ENCODE measurements around the gene HYI.
"Not testable (repeated sequence)": the region's sequence is repeated elsewhere in the genome, so short reads cannot be mapped to it uniquely, and the experiment has no call there.

Gene HYI

GRCh38 chr1:43453442-43454269 is at the start of gene HYI:
Gene HYI (minus strand): TSS chr1:43453931. CDS start chr1:43453793, 138 bp downstream.
- DNase-seq, result peak; percentile 69

DNA sequence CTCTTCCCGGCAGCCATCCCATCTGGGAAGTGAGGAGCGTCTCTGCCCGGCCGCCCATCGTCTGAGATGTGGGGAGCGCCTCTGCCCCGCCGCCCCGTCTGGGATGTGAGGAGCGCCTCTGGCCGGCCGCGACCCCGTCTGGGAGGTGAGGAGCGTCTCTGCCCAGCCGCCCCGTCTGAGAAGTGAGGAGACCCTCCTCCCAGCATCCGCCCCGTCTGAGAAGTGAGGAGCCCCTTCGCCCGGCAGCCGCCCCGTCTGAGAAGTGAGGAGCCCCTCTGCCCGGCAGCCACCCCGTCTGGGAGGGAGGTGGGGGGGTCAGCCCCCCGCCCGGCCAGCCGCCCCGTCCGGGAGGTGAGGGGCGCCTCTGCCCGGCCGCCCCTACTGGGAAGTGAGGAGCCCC is 48.1 kb upstream of the HYI start:
- DNase-seq, result not testable (repeated sequence)

GRCh38 chr1:43499898-43500297 is 46.2 kb upstream of the HYI start:
- no peak for DNase-seq

GRCh38 chr1:43495204-43495603 is 41.5 kb upstream of the HYI start:
- DNase-seq, result no peak

DNA sequence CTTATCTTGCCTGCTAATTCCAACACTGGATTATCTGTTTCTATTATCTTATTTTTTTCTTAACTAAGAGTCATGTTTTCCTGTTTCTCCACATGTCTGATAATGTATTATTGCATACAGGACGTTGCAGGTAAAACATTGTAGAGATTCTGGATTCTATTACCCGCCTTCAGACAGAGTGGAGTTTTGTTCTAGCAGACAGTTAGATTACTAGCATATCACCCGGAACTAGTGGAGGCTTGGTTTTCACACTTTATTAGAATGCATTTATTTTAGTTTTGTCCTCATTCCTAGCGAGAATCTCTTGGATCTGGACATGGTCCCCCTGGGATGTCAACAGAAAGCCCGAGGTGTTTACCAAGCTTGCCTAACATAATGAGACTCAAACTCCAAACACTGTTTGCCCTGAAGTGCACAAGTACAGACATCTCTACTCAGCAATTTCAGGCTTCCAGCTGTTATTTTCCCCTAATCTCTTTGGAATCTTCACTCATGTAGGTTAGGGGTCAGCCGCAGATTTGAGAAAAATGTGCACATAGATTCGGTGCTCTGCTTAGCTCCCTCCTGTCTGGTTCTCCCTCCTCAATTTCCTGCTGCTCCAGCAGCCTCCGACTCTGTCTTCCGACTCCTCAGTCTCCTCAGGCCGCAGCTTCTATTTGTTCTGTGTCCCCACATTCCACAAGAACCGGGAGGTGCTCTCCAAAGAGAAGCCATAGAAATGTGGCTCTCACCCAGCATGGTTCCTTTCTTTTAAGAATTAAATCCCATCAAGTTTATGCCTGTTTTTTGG is 40.1 kb upstream of the HYI start:
- no peak for DNase-seq

- no peak for DNase-seq
These were observed 39.1 kb upstream of the HYI start for GRCh38 chr1:43492826-43493225.

- DNase-seq, result no peak
These were observed 37.3 kb upstream of the HYI start for GRCh38 chr1:43491061-43491460.

GRCh38 chr1:43488165-43488564 is 34.4 kb upstream of the HYI start:
- DNase-seq, result no peak

- no peak for DNase-seq
These were observed 30.6 kb upstream of the HYI start for GRCh38 chr1:43484367-43484766.

- DNase-seq, result no peak
These were observed 28.5 kb upstream of the HYI start for GRCh38 chr1:43482215-43482614.

DNA sequence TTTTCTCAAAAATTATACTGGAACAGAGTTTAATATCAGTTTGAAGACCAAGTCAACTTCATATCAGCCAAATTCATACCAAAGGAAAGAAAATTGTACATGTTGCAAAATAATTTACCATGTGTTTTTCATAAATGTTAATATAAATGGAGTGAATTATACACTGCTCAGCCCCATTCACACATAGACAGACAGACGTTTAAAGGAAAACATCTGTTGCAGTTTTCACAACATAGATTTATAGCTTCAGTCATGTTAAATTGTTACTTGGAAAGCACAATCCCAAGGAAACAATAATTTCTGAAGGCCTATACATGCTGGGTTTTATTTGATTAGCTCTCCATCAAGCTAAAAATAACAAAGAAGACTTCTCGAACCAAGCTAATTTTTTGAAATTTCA is 27.8 kb upstream of the HYI start:
- no peak for DNase-seq

GRCh38 chr1:43479414-43479813 is 25.7 kb upstream of the HYI start:
- no peak for DNase-seq

- no peak for DNase-seq
These were observed 24.0 kb upstream of the HYI start for GRCh38 chr1:43477716-43478115.

DNA sequence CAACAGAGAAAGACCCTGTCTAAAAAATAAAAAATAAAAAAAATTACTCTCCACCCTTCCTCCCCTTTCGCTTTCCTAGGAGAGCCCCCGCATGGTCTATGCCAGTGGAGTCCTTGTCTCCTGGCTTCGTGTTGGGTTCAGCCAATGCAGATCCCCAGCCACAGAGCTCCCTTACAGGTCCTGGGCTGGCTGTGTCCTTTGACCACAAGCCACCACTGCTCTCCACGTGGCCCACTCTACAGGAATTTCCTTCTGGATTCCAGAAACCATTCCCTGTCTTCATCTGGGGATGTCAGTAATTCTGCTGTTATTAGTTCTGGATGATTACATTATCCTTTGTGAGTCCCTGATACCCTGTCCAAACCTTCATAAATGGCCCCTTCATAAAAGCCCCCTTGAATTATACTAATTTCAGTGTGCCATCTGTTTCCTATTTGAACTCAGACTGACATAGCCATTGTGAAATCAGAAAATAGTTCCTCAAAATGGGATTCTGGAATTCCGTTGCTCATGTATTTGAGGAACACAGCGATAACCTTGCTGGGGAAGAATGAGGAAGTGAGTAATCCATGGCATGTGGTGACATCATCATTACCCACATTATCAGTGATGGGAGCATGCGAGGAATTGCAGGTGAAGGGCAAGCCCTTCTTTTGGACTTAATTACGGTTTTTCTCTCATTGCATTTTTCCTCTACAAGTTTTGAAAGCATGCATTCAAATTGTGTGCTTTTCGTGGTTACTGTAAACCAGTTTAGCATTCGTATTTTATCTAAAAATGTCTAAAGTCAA is 22.1 kb upstream of the HYI start:
- DNase-seq, result not testable (repeated sequence)

DNA sequence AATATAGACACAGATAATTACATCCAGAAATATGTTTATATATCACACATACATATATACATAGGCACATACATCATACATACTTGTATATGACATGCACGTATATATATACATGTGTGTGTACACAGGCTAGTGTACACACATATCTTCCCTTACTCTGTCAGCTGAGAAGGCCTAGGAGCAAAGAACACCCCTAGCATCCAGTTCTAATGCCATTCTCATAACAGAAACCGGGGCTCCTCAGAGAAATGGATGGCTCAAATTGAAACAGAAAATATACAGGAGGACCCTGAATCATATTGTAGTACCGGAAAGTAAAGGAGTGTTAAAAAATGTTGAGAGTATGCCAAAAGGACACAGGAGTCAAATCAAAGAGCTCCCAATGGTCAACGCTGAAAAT is 19.7 kb upstream of the HYI start:
- DNase-seq, result no peak

DNA sequence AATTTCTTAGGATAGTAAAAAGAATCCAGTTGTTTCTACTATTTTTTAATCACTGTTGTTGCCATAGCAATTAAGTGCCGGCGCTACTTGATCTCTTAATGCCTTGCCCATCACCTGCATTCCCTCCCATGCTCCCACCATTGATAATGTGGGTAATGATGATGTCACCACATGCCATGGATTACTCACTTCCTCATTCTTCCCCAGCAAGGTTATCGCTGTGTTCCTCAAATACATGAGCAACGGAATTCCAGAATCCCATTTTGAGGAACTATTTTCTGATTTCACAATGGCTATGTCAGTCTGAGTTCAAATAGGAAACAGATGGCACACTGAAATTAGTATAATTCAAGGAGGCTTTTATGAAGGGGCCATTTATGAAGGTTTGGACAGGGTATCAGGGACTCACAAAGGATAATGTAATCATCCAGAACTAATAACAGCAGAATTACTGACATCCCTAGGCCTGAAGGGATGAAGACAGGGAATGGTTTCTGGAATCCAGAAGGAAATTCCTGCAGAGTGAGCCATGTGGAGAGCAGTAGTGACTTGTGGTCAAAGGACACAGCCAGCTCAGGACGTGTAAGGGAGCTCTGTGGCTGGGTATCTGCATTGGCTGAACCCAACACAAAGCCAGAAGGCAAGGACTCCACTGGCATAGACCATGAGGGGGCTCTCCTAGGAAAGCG is 18.9 kb upstream of the HYI start:
- DNase-seq, result not testable (repeated sequence)

DNA sequence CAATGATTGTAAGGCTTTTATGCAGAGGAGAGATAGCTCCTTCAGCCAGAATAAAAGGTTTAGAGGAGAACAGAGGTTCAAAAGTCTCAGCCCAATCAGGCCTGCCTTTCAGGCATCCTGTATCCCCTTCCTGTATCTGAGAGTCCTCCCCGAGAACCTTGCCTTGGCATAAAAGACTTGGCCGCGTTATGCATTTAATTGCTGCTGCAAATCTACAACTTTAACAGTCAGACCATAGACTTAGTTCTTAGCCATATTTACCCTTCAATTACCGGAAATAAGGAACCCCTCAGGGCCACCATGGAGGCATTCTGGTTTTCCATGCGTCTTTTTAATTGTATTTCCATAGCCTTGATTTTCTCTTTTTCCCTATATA is 18.3 kb upstream of the HYI start:
- no peak for DNase-seq

DNA sequence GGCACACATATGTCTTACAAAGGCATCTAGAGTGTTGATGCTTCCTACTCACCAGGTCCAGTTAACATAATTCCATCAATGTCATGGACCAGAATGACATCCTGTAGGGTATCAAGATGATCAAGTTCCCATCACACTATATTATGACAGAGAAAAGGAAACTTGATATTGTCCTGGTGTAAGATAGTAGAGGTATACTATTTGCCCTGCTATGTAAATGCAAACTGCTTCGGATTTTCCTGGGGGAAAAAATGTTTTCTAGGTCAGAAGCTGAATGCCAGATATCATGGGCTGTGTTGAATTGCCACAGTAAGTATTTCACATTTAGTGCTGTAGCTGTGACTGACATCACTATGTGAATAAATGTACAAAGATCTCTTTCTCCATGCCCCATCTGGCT is 16.2 kb upstream of the HYI start:
- DNase-seq, result no peak

DNA sequence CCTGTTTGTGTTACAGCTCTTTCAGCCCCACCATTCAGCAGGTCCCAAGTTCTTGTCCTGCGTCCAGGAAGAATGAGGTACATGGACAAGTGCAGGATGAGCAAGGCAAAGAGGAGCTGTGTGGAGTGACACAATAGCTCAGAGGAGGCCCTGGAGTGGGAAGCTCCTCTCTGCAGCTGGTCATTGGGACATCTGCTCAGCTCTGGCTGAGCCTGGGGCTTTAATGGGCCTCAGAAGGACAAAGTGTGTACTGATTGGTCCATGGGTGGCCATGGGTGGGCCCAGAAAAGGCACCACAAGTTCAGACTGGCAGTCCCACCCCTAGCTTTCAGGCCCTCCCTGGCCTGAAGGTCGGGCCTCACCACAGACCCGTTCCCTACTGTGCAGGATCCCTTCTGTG is 14.7 kb upstream of the HYI start:
- DNase-seq, result no peak

DNA sequence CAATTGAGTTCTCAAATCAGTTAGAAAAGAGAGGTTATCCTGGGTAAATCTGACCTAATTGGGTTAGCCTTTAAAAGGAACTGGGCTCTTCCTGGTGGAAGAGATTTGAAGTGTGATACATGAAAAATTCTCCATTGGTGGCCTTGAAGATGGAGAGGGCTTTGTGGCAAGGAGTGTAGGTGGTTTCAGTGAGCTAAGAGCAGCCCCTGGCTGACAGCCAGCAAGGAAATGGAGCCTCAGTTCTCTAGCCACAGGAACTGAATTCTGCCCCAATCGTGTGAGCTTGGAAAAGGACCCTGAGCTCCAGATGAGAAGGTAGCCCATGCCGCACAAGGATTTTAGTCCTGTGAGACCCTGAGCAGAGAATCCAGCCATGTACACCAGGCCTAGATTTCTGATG is 12.7 kb upstream of the HYI start:
- DNase-seq, result no peak

DNA sequence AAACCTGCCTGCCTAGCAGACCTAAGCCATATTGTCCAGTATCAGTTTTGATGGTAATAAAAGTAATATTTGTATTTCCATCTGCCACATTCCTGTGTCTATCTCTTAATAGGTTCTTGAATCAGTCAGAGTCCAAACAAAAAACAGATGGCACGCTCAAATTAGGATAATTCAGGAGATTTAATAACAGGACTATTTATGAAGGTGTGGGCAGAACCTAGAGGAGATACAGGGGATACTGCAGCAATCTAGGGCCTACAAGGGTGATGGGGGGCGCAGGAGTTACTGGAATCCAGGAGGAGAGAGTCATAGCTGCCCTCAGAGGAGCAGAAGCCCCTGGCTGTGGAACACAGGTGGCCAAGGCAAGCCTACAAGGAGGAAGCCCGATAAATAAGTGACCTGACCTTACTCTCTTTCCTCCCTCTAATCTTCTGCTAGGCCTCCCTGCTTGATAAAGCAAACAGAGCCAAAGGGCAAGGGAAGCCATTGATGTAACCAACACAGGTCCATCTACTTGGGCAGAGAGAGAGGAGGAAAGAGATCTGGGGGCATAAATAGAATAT is 11.9 kb upstream of the HYI start:
- no peak for DNase-seq

- no peak for DNase-seq
These were observed 11.2 kb upstream of the HYI start for GRCh38 chr1:43464681-43465504.

Data from activated naive CD4-positive, alpha-beta T cell treated with Interleukin-2 at 50 U/mL for 16 hours (primary cell).